Stimulated activated CD4-positive, alpha-beta T cell treated with anti-CD3 and anti-CD28 coated beads, TNF-alpha, amount 100 ng/mL, for 1 hour (primary cell): ENCODE data around the gene NEBL.

ENCODE experiments used
- DNase-seq, 3 donors: peaks; one replicate each; pipeline ENCODE4 v3.0.0-alpha.2; 2020; ENCODE audit warnings: low read depth in 3 of 3, low spot score in 1 of 3

The NEBL gene

DNA sequence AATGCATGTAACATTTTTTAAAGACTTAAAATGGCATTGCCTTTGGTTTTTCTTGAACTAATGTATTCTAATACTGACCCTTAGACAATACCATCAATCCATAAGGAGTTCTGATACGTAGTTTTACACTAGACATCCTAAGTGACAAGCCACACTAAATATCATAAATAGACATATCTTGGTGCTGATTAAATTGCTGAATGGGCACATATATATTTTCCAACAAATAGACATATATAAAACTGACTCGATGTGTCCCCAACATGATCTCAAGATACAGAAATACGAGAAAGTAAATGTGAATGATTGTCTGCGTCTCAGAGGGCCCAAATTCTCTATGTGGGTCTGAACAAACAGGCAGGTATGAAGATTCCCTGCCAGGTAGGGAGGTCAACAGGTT, 99.8 kb downstream of the NEBL start:
- no peak for DNase-seq

DNA sequence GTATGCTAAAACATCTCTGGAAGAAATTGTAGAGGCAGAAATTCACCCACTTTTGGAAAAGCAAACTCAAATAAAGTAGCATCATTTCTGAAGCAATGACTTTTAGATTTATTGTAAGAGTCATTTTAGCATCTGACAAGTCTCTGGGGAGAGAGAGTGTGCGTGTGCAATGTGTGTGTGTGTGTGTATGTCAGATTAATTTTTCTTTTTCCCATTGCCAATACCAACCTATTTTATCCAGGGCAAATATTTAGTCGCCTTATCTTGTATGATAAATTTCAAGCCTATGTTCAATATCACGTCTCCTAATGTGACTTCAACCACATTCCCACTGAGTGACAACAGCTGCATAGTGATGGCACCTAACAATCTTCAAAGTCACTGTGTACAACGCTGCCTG, 101.7 kb downstream of the NEBL start:
- DNase-seq = no peak

DNA sequence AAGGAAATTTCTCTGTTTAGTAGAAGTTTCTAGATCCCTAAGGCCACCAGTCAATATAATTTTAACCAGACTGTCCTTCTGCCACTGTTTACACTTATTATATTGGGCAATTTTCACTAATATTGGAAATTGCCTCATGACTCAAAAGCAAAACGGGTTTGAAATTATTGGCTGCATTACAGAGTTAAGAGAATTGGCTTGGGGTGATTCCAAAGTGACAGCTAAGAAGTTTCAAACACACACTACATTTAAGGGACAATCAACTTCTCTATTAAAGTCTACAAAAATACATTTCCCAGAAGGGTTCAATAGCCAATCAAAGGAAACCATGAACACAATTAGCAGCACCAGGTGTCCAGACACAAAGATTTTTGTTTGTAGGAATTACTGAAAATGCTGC, 111.9 kb downstream of the NEBL start:
- no peak for DNase-seq

- no peak for DNase-seq
Measured at GRCh38 chr10:20778008-20778757, 118.9 kb downstream of the NEBL start.

DNA sequence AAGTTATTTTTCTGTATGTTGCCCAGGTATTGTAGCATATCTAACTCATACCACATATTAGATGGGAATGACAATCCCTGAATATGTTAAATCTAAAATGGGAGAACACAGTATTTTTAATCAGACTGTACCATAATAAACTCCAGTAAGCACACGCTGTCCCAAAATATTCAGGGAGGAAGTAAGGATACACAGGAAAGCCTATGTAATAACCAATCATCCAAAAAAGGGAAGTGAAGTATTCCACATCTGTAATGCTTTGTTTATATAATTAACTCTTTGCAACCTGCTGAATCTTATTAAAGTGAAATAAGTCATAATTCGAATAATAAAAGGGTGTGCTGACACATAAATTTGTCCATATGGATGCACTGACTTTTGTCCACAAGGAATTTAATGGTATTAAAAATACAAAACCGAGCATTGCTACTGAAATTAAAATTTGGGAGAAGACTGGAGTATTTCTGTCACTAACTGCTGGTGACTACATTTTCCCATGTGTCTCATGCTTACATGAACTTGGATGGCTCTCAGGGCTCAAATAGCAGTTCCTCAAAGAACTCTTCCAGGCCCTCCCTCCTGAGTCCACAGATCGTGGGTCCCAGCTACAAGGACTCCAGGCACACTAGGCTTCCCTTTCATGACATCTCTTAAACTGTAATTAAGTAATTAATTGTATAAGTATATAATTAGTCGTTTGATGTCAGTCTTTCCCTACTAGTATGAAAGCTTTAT, 120.6 kb downstream of the NEBL start:
- no peak for DNase-seq

GRCh38 chr10:20771051-20771450, 126.1 kb downstream of the NEBL start:
- DNase-seq = no peak

DNA sequence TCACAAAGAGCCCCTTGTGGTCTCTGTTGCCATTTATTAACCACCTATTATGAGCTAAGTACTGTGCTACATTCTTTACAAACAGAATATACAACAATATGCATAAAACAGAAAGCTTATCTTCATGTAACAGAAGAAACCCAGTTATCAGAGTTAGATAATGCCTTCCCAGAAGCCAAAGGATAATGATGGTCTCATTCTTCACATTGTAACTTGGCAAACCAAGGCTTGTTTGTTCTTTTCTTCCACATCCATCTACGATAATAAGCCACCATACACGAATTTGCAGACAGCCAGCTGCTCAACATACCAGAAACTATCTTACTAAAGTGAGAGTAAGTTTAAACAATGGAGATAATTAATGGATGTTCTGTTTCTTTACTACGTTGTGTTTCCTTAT, 127.6 kb downstream of the NEBL start:
- no peak for DNase-seq

DNA sequence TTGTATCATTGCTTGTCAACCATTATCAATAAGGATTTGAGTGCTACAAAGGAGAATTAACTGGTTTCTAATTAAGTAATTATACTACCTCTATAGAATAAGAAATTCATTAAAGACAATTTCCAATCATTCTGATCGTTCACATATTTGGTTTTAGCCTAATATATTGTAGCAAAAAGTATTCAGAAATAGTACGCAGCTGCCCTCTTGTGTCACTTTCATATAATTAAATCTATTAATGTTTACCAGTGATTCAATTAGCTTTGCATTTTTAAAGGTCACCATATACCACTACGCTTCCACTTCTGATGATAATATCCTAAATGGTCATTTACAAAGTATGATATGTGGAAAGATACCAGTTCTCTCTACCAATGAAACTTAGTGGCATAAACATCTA, 128.3 kb downstream of the NEBL start:
- DNase-seq = no peak

GRCh38 chr10:20767028-20767427, 130.1 kb downstream of the NEBL start:
- DNase-seq = no peak

- DNase-seq = no peak
Measured at GRCh38 chr10:20765066-20765465, 132.0 kb downstream of the NEBL start.

DNA sequence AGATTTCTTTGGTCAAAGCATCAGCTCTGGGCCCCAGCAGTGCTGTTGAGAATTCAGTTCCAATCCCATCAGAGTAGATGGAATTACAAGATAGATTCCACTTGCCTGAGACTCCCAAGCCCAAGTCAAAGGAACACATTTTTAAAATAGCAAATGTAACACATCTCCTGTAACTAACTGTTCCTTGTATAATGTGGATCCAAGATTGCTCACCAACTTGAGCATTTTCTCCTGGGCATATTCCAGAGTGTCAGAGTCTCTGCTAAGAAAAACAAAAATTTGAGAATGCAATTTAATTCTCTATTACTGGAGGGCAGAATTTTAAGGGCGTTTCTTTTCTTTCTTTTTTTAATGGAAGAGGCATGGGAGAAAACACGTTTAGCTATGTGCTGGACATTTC, 136.7 kb downstream of the NEBL start:
- DNase-seq = no peak

- DNase-seq = no peak
Measured at GRCh38 chr10:20748551-20748950, 148.6 kb downstream of the NEBL start.

DNA sequence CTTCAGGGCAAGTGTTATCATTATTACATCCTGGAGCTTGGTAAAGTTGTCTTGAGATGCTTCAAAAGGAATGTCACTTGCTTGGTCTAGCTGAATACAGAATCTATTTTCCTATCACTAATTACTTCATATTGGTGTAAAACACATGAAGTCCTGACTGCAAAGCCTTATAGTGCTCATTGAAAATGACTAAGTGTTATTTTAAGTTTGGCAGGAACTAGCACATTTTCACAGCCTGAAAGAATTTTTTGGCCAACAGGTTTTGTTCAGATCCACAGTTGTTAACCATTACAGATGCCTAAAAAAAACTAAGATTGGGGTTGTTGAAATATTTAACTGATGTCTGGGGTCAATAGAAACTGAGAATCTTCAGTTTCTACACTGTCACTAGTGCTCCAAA, 149.3 kb downstream of the NEBL start:
- DNase-seq = no peak

DNA sequence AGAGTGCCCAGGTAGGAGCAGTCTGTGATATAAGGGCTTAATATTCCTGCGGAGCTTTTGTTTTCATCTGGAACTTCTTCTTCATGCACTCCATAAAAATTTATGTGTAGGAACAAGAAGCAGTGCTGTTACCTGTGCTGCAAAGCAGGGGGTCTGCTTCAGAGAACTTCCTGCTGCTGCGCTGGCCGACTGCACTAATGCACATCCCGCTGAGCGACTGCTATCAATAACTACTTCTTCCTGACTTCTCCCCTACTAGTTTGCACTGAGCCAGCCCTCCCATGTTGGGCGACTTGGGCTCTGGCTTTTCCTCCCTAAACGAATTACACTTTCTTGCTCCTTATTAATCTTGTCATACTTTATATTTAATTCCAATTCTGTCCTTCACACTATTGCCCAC, 150.3 kb downstream of the NEBL start:
- DNase-seq = no peak

GRCh38 chr10:20745556-20746375, 151.3 kb downstream of the NEBL start:
- no peak for DNase-seq

DNA sequence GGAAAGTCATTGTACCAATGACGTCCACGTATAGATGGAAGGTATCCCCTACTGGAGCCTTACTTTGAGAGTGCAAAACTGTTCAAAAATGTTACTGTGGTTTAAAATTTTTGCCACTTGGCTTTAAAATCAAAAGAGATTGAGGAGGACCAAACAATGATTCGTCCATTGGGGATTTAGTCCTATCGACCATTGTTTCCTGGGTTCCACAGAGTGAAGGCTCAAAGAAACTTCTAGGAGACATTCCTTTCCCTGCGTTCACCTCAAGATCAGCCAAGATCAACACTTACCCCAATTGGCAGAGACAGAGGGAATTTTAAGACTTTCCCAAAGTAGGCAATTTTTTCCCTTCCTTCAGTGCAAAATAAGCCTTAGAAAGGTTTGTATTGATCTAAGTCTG, 152.3 kb downstream of the NEBL start:
- no peak for DNase-seq

- DNase-seq = no peak
Measured at GRCh38 chr10:20743942-20744341, 153.2 kb downstream of the NEBL start.

GRCh38 chr10:20742737-20743541, 154.2 kb downstream of the NEBL start:
- no peak for DNase-seq

- DNase-seq = no peak
Measured at GRCh38 chr10:20740120-20740519, 157.0 kb downstream of the NEBL start.

DNA sequence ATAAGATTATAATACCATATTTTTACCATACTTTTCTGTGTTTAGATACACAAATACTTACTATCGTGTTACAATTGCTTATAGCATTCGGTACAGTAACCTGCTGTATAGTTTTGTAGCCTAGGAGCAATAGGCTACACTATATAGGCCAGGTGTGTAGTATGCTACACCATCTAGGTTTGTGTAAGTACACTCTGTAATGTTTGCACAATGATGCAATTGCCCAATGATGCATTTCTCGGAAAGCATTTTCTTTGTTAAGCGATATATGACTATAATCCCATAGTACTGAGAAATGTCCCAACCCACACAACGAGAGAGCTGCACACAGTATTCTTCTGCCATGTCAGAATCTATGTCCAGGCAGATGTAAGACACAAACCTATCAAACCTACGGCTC, 160.0 kb downstream of the NEBL start:
- DNase-seq = no peak
